NCI-H2081 (cell line): ENCODE data around the gene CNOT8.
"Not testable (repeated sequence)": the region's sequence is repeated elsewhere in the genome, so short reads cannot be mapped to it uniquely, and the experiment has no call there.

ENCODE experiments used
- DNase-seq, 2 experiments: peaks; one replicate each; lab custom pipeline; 2025; lab: John Stamatoyannopoulos, UW

Gene CNOT8

GRCh38 chr5:154865466-154866184 is 7.2 kb downstream of the CNOT8 start:
- DNase-seq: no peak

- no peak for DNase-seq
Observed at GRCh38 chr5:154866841-154867240, 8.4 kb downstream of the CNOT8 start.

GRCh38 chr5:154868702-154869101 is 10.3 kb downstream of the CNOT8 start:
- no peak for DNase-seq

- DNase-seq: no peak
Observed at GRCh38 chr5:154871734-154872133, 13.3 kb downstream of the CNOT8 start.

GRCh38 chr5:154873791-154874331 is 15.4 kb downstream of the CNOT8 start:
- DNase-seq: no peak

- no peak for DNase-seq
Observed at GRCh38 chr5:154878642-154879335, 20.4 kb downstream of the CNOT8 start.

GRCh38 chr5:154881986-154882385 is 23.6 kb downstream of the CNOT8 start:
- DNase-seq: no peak

- no peak for DNase-seq
Observed at GRCh38 chr5:154884424-154884823, 26.0 kb downstream of the CNOT8 start.

GRCh38 chr5:154885439-154885838 is 27.0 kb downstream of the CNOT8 start:
- no peak for DNase-seq

- DNase-seq: no peak
Observed at GRCh38 chr5:154892369-154892771, 33.9 kb downstream of the CNOT8 start.

- no peak for DNase-seq
Observed at GRCh38 chr5:154893381-154893780, 35.0 kb downstream of the CNOT8 start.

GRCh38 chr5:154895606-154896561 is 37.5 kb downstream of the CNOT8 start:
- DNase-seq: no peak

- DNase-seq: no peak
Observed at GRCh38 chr5:154896562-154897165, 38.2 kb downstream of the CNOT8 start.

- DNase-seq: no peak
Observed at GRCh38 chr5:154898210-154898609, 39.8 kb downstream of the CNOT8 start.

GRCh38 chr5:154899151-154899816 is 40.9 kb downstream of the CNOT8 start:
- no peak for DNase-seq

- DNase-seq: no peak
Observed at GRCh38 chr5:154900066-154900465, 41.6 kb downstream of the CNOT8 start.

- no peak for DNase-seq
Observed at GRCh38 chr5:154901276-154901675, 42.8 kb downstream of the CNOT8 start.

- no peak for DNase-seq
Observed at GRCh38 chr5:154901913-154902312, 43.5 kb downstream of the CNOT8 start.

GRCh38 chr5:154905601-154906000 is 47.2 kb downstream of the CNOT8 start:
- not testable (repeated sequence) for DNase-seq

GRCh38 chr5:154916874-154917273 is 58.4 kb downstream of the CNOT8 start:
- peak in 1 of 2 experiments; percentile 1 for DNase-seq

- no peak for DNase-seq
Observed at GRCh38 chr5:154917757-154918156, 59.3 kb downstream of the CNOT8 start.
